ENCODE data around the gene GNAZ.

GNAZ gene

GRCh38 chr22:23058063-23058462 is 12.3 kb upstream of the GNAZ start:
- TF ChIP-seq CTCF (IDR thresholded peaks at IDR 0.05) (no peak), ZFX (IDR thresholded peaks at IDR 0.05; ENCODE audit: borderline replicate concordance) (no peak)
- no peak overlapping the region for H3K27ac ChIP-seq

- TF ChIP-seq CTCF (IDR thresholded peaks at IDR 0.05) = no peak
- TF ChIP-seq ZFX (IDR thresholded peaks at IDR 0.05; ENCODE audit: borderline replicate concordance) = no peak
- H3K27ac ChIP-seq = no peak overlapping the region
These were observed 11.6 kb upstream of the GNAZ start for GRCh38 chr22:23058481-23059283.

- H3K27ac ChIP-seq = no peak overlapping the region
- TF ChIP-seq CTCF (IDR thresholded peaks at IDR 0.05) (no peak), ZFX (IDR thresholded peaks at IDR 0.05; ENCODE audit: borderline replicate concordance) (no peak)
These were observed 10.9 kb upstream of the GNAZ start for GRCh38 chr22:23059284-23059948.

- TF ChIP-seq CTCF (IDR thresholded peaks at IDR 0.05) (no peak), ZFX (IDR thresholded peaks at IDR 0.05; ENCODE audit: borderline replicate concordance) (no peak)
- no peak overlapping the region for H3K27ac ChIP-seq
These were observed 9.5 kb upstream of the GNAZ start for GRCh38 chr22:23060612-23061400.

GRCh38 chr22:23061471-23062280 is 8.6 kb upstream of the GNAZ start:
- TF ChIP-seq ZFX (IDR thresholded peaks at IDR 0.05; ENCODE audit: borderline replicate concordance) = no peak
- no peak for TF ChIP-seq CTCF (IDR thresholded peaks at IDR 0.05)
- no peak overlapping the region for H3K27ac ChIP-seq

- no peak overlapping the region for H3K27ac ChIP-seq
- TF ChIP-seq ZFX (IDR thresholded peaks at IDR 0.05; ENCODE audit: borderline replicate concordance) (no peak), CTCF (IDR thresholded peaks at IDR 0.05) (no peak)
These were observed 7.4 kb upstream of the GNAZ start for GRCh38 chr22:23062616-23063538.
